Suprapubic skin (tissue), 3 donors: Measurements from ENCODE around the gene SLC17A1.

Experiments used
- POLR2A ChIP-seq, 2 donors: fragments of 450-650 bp; IDR thresholded peaks; one replicate each; pipeline ENCODE4 v1.6.1; 2017; ENCODE audit warnings: antibody characterized with exemption in 2 of 2, mild to moderate bottlenecking in 2 of 2, moderate library complexity in 2 of 2
- TF ChIP-seq, protein P1 (sequence below), 2 donors: fragments of 200-600 bp in 1 of 2; fragments of 450-650 bp in 1 of 2; sonication (generic) in 1 of 2; IDR thresholded peaks; one replicate each; pipeline ENCODE4 v1.5.1; 2016 to 2019; ENCODE audit warnings: antibody characterized with exemption in 2 of 2, mild to moderate bottlenecking in 1 of 2, moderate library complexity in 1 of 2

DNA sequence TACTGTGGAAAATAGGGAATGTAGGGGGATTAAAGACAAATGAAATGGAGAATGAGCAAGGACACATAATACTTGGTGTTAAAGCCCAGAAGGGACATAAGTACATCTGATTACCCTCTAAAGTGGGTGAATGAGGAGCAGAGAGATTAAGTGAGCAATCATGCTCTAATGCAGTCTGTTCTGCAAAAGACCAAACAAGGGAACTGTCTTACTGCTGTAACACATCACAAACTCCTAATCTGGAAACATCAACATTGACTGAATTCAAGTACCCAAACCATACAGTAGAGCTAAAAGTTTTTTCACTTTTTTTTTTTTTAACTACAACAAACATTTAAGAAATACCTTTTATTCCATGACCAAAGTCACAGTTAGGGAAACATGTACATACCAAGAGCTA is 96.6 kb downstream of the SLC17A1 start:
- TF ChIP-seq, protein P1, sequence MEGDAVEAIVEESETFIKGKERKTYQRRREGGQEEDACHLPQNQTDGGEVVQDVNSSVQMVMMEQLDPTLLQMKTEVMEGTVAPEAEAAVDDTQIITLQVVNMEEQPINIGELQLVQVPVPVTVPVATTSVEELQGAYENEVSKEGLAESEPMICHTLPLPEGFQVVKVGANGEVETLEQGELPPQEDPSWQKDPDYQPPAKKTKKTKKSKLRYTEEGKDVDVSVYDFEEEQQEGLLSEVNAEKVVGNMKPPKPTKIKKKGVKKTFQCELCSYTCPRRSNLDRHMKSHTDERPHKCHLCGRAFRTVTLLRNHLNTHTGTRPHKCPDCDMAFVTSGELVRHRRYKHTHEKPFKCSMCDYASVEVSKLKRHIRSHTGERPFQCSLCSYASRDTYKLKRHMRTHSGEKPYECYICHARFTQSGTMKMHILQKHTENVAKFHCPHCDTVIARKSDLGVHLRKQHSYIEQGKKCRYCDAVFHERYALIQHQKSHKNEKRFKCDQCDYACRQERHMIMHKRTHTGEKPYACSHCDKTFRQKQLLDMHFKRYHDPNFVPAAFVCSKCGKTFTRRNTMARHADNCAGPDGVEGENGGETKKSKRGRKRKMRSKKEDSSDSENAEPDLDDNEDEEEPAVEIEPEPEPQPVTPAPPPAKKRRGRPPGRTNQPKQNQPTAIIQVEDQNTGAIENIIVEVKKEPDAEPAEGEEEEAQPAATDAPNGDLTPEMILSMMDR (IDR thresholded peaks at IDR 0.05), result no peak
- TF ChIP-seq POLR2A (IDR thresholded peaks at IDR 0.05), result no peak
